A673 (cell line): ENCODE data around the gene LHFPL6. TPM values are rescaled to one million over a fixed set of nuclear protein-coding genes. Genes with fewer than 3 reads are reported as not detected.

Experiments used
- BruUV-seq: library from RNA; stranded (reverse); fragments of 400-500 nt; replicated peaks from 2 replicates; lab custom pipeline; 2021; lab: Mats Ljungman, UMichigan
- CTCF ChIA-PET: fragments of 300-600 bp; sonication (Branson Sonifier 250); formaldehyde crosslinking; loops from one replicate; lab custom pipeline; 2022; ENCODE audit warnings: antibody characterized with exemption; lab: Charles Lee
- POLR2A ChIA-PET: fragments of 300-600 bp; sonication (Branson Sonifier 250); formaldehyde crosslinking; loops from one replicate; lab custom pipeline; 2022; ENCODE audit warnings: antibody characterized with exemption; ENCODE audit not compliant: low non-redundant PET; lab: Charles Lee
- DNase-seq: peaks from one replicate; pipeline ENCODE4 v3.0.0-alpha.2; 2015; ENCODE audit warnings: low spot score
- H3K27ac ChIP-seq: fragments of 200-600 bp; sonication (generic); 2 replicates; pipeline ENCODE4 v1.5.1; 2016; ENCODE audit warnings: mixed run types, low read depth, mild to moderate bottlenecking, mixed read lengths, antibody characterized with exemption, low read length; ENCODE audit not compliant: poor library complexity, severe bottlenecking
- H3K27me3 ChIP-seq: fragments of 200-600 bp; sonication (generic); replicated peaks from 2 replicates; pipeline ENCODE4 v1.6.1; 2017; ENCODE audit warnings: mixed run types, low read depth, mild to moderate bottlenecking, mixed read lengths, antibody characterized with exemption, low read length; ENCODE audit not compliant: insufficient read depth, poor library complexity
- H3K36me3 ChIP-seq: fragments of 200-600 bp; sonication (generic); 2 replicates; pipeline ENCODE4 v1.6.1; 2016; ENCODE audit warnings: mixed run types, mild to moderate bottlenecking, mixed read lengths, antibody characterized with exemption, low read length; ENCODE audit not compliant: insufficient read depth, poor library complexity, severe bottlenecking
- H3K4me1 ChIP-seq: fragments of 200-600 bp; sonication (generic); 2 replicates; pipeline ENCODE4 v1.6.1; 2017; ENCODE audit warnings: mixed run types, mild to moderate bottlenecking, mixed read lengths, antibody characterized with exemption, low read length; ENCODE audit not compliant: insufficient read depth, poor library complexity, severe bottlenecking
- H3K4me3 ChIP-seq: fragments of 200-600 bp; sonication (generic); 2 replicates; pipeline ENCODE4 v1.5.1; 2016; ENCODE audit warnings: low read depth, mixed run types, mild to moderate bottlenecking, mixed read lengths, low read length; ENCODE audit not compliant: poor library complexity, severe bottlenecking
- H3K9me3 ChIP-seq: fragments of 200-600 bp; sonication (generic); 2 replicates; pipeline ENCODE4 v1.6.1; 2016; ENCODE audit warnings: mixed run types, low read depth, mild to moderate bottlenecking, mixed read lengths, antibody characterized with exemption, low read length; ENCODE audit not compliant: poor library complexity, severe bottlenecking
- EZH2 ChIP-seq: fragments of 200-600 bp; sonication (generic); IDR thresholded peaks from 2 replicates; pipeline ENCODE4 v1.6.1; 2017; ENCODE audit warnings: borderline replicate concordance, low read depth, mild to moderate bottlenecking, mixed read lengths, antibody characterized with exemption, low read length; ENCODE audit not compliant: poor library complexity, severe bottlenecking
- intact Hi-C: fragments of 100-400 bp; cut with micrococcal nuclease; formaldehyde crosslinking; loops from one replicate; pipeline ENCODE4 v1.10.0; 2022; ENCODE audit not compliant: unreplicated experiment
- total RNA-seq: library from RNA; stranded (reverse); gene quantifications from 2 replicates; pipeline ENCODE4 v1.2.3, GENCODE V29; 2021
- TF ChIP-seq, protein P1 (sequence below): fragments of 300-800, 200-600 bp; sonication (generic); conservative IDR thresholded peaks from 2 replicates; pipeline ENCODE4 v1.5.1; 2017; ENCODE audit warnings: low read depth, mild to moderate bottlenecking, antibody characterized with exemption, low read length, moderate library complexity, mixed read lengths

LHFPL6 gene
- total RNA-seq, 1 experiment from 2014 or later = 63.9 TPM

DNA sequence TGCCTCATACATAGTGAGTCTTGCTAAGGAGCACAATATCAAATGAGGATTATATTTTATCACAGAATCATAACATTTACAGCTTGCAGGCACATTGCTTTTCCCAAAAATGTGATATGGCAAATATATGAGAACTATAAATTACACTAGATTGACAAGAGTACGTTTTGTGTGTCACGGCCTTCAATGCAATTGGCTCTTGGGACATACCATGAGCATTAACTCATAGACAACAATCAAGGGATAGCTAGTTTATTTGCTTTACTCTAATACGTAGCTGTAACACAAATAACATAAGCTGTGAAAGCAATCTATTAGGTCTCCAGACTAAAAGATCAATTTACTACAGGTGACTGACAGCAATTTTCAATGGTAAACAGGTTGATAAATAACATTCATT, 17.8 kb downstream of the LHFPL6 start:
- no peak for TF ChIP-seq EZH2
- TF ChIP-seq, protein P1, sequence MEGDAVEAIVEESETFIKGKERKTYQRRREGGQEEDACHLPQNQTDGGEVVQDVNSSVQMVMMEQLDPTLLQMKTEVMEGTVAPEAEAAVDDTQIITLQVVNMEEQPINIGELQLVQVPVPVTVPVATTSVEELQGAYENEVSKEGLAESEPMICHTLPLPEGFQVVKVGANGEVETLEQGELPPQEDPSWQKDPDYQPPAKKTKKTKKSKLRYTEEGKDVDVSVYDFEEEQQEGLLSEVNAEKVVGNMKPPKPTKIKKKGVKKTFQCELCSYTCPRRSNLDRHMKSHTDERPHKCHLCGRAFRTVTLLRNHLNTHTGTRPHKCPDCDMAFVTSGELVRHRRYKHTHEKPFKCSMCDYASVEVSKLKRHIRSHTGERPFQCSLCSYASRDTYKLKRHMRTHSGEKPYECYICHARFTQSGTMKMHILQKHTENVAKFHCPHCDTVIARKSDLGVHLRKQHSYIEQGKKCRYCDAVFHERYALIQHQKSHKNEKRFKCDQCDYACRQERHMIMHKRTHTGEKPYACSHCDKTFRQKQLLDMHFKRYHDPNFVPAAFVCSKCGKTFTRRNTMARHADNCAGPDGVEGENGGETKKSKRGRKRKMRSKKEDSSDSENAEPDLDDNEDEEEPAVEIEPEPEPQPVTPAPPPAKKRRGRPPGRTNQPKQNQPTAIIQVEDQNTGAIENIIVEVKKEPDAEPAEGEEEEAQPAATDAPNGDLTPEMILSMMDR = no peak
- ChIA-PET CTCF (no interaction called here), POLR2A (no interaction called here)
- no TSS peak for BruUV-seq
- Histone ChIP-seq H3K4me3 (no peak overlapping the region), H3K27ac (no peak overlapping the region), H3K36me3 (no peaks in the 10 kb centered on the region), H3K4me1 (peaks cover 22% of the 10 kb centered on the region), H3K9me3 (no peaks in the 10 kb centered on the region), H3K27me3 (no peaks in the 10 kb centered on the region)
- intact Hi-C loops = no loop called here
- DNase-seq = no peak

DNA sequence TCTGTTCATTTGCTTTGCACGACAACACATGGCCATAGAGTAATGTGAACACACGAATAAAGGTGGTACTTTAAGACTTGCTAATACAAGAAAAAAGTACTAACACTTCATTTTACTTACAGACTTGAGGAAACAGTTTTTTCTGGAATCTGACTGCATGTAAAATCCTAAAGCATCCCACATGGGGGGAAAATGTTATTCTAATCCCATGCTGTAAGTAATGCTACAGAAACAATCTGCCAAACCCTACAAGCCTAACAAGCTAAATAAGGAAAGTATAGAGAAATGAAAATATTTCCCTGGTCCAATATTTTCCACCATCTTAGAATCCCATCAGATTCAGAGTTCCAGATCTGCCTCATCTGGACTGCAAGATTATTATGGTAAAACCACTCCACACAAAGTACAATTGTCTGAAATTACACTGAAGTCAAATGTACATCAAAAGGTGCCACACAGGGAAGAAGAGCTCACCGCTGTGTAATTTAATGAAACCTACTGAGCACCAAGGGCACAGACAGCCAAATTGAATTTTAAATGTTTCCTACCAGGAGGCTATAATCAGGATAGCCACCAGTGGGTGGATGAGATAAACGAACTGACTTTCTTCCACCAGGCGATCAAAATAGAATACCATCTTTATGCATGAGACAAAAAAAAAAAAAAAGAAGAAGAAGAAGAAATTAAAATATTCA, 22.0 kb downstream of the LHFPL6 start:
- Histone ChIP-seq H3K4me1 (peaks cover 22% of the 10 kb centered on the region), H3K9me3 (no peaks in the 10 kb centered on the region), H3K27ac (no peak overlapping the region), H3K27me3 (no peaks in the 10 kb centered on the region), H3K36me3 (no peaks in the 10 kb centered on the region), H3K4me3 (no peak overlapping the region)
- no peak for TF ChIP-seq EZH2
- TF ChIP-seq, protein P1 = no peak
- CTCF ChIA-PET = no interaction called here
- BruUV-seq = no TSS peak
- DNase-seq = no peak
- intact Hi-C loops = no loop called here
- POLR2A ChIA-PET = no interaction called here

DNA sequence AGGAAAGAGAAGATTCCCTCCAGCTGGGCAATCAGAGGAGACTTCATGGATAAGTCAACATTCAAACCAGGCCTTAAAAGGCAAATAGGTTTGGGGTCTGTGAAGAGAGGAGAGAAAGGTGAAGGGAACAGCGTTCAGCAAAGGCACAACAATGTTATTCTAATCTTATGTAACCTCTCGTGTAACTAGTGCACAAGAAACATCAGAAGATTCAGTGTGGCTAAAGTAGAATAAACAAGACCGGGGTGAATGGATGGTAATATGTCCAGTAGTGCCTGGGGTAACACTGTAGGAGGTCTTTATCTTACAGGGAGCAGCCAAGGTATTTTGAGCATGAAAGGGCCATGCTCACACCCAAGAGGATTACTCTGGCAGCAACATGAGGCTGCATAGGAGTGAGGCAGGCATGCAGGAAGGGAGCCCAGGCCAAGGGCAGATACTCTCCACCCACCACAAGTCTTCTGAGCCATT, 24.1 kb downstream of the LHFPL6 start:
- DNase-seq = no peak
- POLR2A ChIA-PET = no interaction called here
- no peaks in the 10 kb centered on the region for H3K27me3 ChIP-seq
- no peak overlapping the region for H3K4me3 ChIP-seq
- H3K27ac ChIP-seq = no peak overlapping the region
- BruUV-seq = no TSS peak
- H3K36me3 ChIP-seq = no peaks in the 10 kb centered on the region
- intact Hi-C loops = no loop called here
- no peaks in the 10 kb centered on the region for H3K9me3 ChIP-seq
- peaks cover 17% of the 10 kb centered on the region for H3K4me1 ChIP-seq
- TF ChIP-seq, protein P1 = no peak
- no peak for TF ChIP-seq EZH2
- CTCF ChIA-PET = no interaction called here
